NB4 (cell line): ENCODE results near the gene ZNF579.

Source experiments
- DNase-seq: peaks from one replicate; pipeline ENCODE4 v3.0.0; 2010; ENCODE audit warnings: low read depth
- H3K4me3 ChIP-seq: one replicate; pipeline ENCODE4 v1.5.1; 2011; ENCODE audit warnings: mild to moderate bottlenecking, low read depth, low read length, moderate library complexity
- CTCF ChIP-seq: IDR thresholded peaks from one replicate; pipeline ENCODE4 v1.5.1; 2012; ENCODE audit warnings: low read depth, low read length
- MAX ChIP-seq: IDR thresholded peaks from 2 replicates; pipeline ENCODE4 v1.6.1; 2011; ENCODE audit warnings: low read depth, low read length
- MYC ChIP-seq: IDR thresholded peaks from 2 replicates; pipeline ENCODE4 v1.6.1; 2011; ENCODE audit warnings: low read depth, low read length
- POLR2A ChIP-seq: IDR thresholded peaks from 2 replicates; pipeline ENCODE4 v1.6.1; 2011; ENCODE audit warnings: mild to moderate bottlenecking; ENCODE audit not compliant: insufficient read length; ENCODE audit errors: extremely low read depth

The ZNF579 gene

GRCh38 chr19:55599468-55599841, 18.8 kb upstream of the ZNF579 start, which contains the start of gene FIZ1:
FIZ1 (minus strand) TSS chr19:55599517; CDS start chr19:55597865, 1,652 bp downstream.
- TF ChIP-seq CTCF (no peak), MYC (no peak; the same call in 1 of the 2 replicates)
- DNase-seq = peak; percentile 96
- H3K4me3 ChIP-seq = peak within 1 kb of the TSS; percentile 67

- peak; percentile 91 for DNase-seq
- H3K4me3 ChIP-seq = peak overlapping the region; percentile 50
- no peak for TF ChIP-seq POLR2A
Observed at GRCh38 chr19:55598719-55599467, 18.2 kb upstream of the ZNF579 start.

GRCh38 chr19:55598034-55598433, 17.4 kb upstream of the ZNF579 start:
- DNase-seq = no peak
- peak overlapping the region; percentile 32 for H3K4me3 ChIP-seq
- TF ChIP-seq MYC = no peak
- TF ChIP-seq MAX = no peak
- no peak for TF ChIP-seq CTCF
- no peak for TF ChIP-seq POLR2A

GRCh38 chr19:55597501-55597921, 16.9 kb upstream of the ZNF579 start:
- no peak for TF ChIP-seq MAX
- TF ChIP-seq MYC = no peak
- no peak for TF ChIP-seq CTCF
- no peak for TF ChIP-seq POLR2A
- DNase-seq = no peak
- H3K4me3 ChIP-seq = no peak overlapping the region

- H3K4me3 ChIP-seq = no peak overlapping the region
- TF ChIP-seq CTCF (no peak), MYC (no peak), MAX (no peak), POLR2A (no peak)
- DNase-seq = no peak
Observed at GRCh38 chr19:55596304-55596703, 15.7 kb upstream of the ZNF579 start.

GRCh38 chr19:55594996-55595545, 14.4 kb upstream of the ZNF579 start:
- H3K4me3 ChIP-seq = no peak overlapping the region
- no peak for TF ChIP-seq POLR2A
- no peak for TF ChIP-seq MYC
- no peak for TF ChIP-seq CTCF
- no peak for TF ChIP-seq MAX
- no peak for DNase-seq
